IPS DF 6.9 (cell line): Measurements from ENCODE around the gene COL2A1.

Source experiments
- DNase-seq: peaks from one replicate; pipeline ENCODE4 v3.0.0-alpha.2; 2013; ENCODE audit warnings: low read depth, low spot score
- H3K27ac ChIP-seq: one replicate; pipeline ENCODE4 v1.5.1; 2013; ENCODE audit warnings: low read length, control low read depth
- H3K27me3 ChIP-seq: 2 replicates; pipeline ENCODE4 v1.6.1; 2013; ENCODE audit warnings: mild to moderate bottlenecking, low read length; ENCODE audit not compliant: control insufficient read depth, insufficient read depth
- H3K36me3 ChIP-seq: 2 replicates; pipeline ENCODE4 v1.6.1; 2013; ENCODE audit warnings: low read length; ENCODE audit not compliant: control insufficient read depth, insufficient read depth
- H3K4me1 ChIP-seq: 2 replicates; pipeline ENCODE4 v1.6.1; 2013; ENCODE audit warnings: low read length; ENCODE audit not compliant: control insufficient read depth, insufficient read depth
- H3K4me3 ChIP-seq: 2 replicates; pipeline ENCODE4 v1.5.1; 2013; ENCODE audit warnings: mild to moderate bottlenecking, low read length
- H3K9me3 ChIP-seq: 2 replicates; pipeline ENCODE4 v1.6.1; 2013; ENCODE audit warnings: low read length, inconsistent platforms; ENCODE audit not compliant: control insufficient read depth, insufficient read depth
- WGBS: extraction: QIAGEN DNeasy Blood & Tissue Kit; methylation state at CpG from one replicate; pipeline ENCODE4 v1.1.7; 2013; ENCODE audit warnings: mixed read lengths, missing lambda C conversion rate; ENCODE audit not compliant: insufficient read length, insufficient coverage; 5-methylcytosine and 5-hydroxymethylcytosine counted together

COL2A1 gene

GRCh38 chr12:48002773-48003218 is 1.5 kb downstream of the COL2A1 start:
- H3K36me3 ChIP-seq = no peaks in the 10 kb centered on the region
- H3K4me3 ChIP-seq = no peak overlapping the region
- H3K4me1 ChIP-seq = peaks cover 7% of the 10 kb centered on the region
- no peaks in the 10 kb centered on the region for H3K9me3 ChIP-seq
- no peak overlapping the region for H3K27ac ChIP-seq
- WGBS = no CpG with 5 or more reads among the region's 26 CpGs
- DNase-seq = no peak
- H3K27me3 ChIP-seq = peaks cover 77% of the 10 kb centered on the region

- no peak for DNase-seq
- Histone ChIP-seq H3K4me3 (peak overlapping the region; percentile 21; the same call in 1 of the 2 replicates), H3K4me1 (peaks cover 7% of the 10 kb centered on the region), H3K27ac (no peak overlapping the region), H3K36me3 (no peaks in the 10 kb centered on the region), H3K27me3 (peaks cover 77% of the 10 kb centered on the region), H3K9me3 (no peaks in the 10 kb centered on the region)
- WGBS = no CpG with 5 or more reads among the region's 13 CpGs
These were observed 1.9 kb downstream of the COL2A1 start for GRCh38 chr12:48002414-48002730.

GRCh38 chr12:48001505-48002413 is 2.5 kb downstream of the COL2A1 start:
- H3K27me3 ChIP-seq = peaks cover 73% of the 10 kb centered on the region

GRCh38 chr12:48000878-48001504 is 3.3 kb downstream of the COL2A1 start:
- no CpG with 5 or more reads among the region's 18 CpGs for WGBS
- DNase-seq = no peak
- peaks cover 70% of the 10 kb centered on the region for H3K27me3 ChIP-seq
- no peak overlapping the region for H3K27ac ChIP-seq
- H3K4me1 ChIP-seq = peaks cover 7% of the 10 kb centered on the region
- H3K9me3 ChIP-seq = no peaks in the 10 kb centered on the region
- peak overlapping the region; percentile 21; the same call in 1 of the 2 replicates for H3K4me3 ChIP-seq
- H3K36me3 ChIP-seq = no peaks in the 10 kb centered on the region

More at GRCh38 chr12:48001505-48002413, 2.5 kb downstream of the COL2A1 start:
- Histone ChIP-seq H3K36me3 (no peaks in the 10 kb centered on the region), H3K27ac (no peak overlapping the region), H3K9me3 (no peaks in the 10 kb centered on the region), H3K4me1 (peaks cover 7% of the 10 kb centered on the region), H3K4me3 (peak overlapping the region; percentile 21; the same call in 1 of the 2 replicates)
- WGBS = no CpG with 5 or more reads among the region's 57 CpGs
- DNase-seq = no peak

GRCh38 chr12:47999816-48000215 is 4.5 kb downstream of the COL2A1 start:
- no peak overlapping the region for H3K4me3 ChIP-seq
- no CpG with 5 or more reads among the region's 9 CpGs for WGBS
- no peak overlapping the region for H3K27ac ChIP-seq
- H3K27me3 ChIP-seq = peaks cover 60% of the 10 kb centered on the region
- H3K4me1 ChIP-seq = peaks cover 7% of the 10 kb centered on the region
- no peaks in the 10 kb centered on the region for H3K36me3 ChIP-seq
- DNase-seq = no peak
- no peaks in the 10 kb centered on the region for H3K9me3 ChIP-seq

- no CpG with 5 or more reads among the region's 3 CpGs for WGBS
- Histone ChIP-seq H3K27me3 (peaks cover 41% of the 10 kb centered on the region), H3K9me3 (no peaks in the 10 kb centered on the region), H3K36me3 (no peaks in the 10 kb centered on the region), H3K4me1 (no peaks in the 10 kb centered on the region), H3K27ac (no peak overlapping the region), H3K4me3 (no peak overlapping the region)
- no peak for DNase-seq
These were observed 7.0 kb downstream of the COL2A1 start for GRCh38 chr12:47997321-47997720.

- H3K9me3 ChIP-seq = no peaks in the 10 kb centered on the region
- H3K4me3 ChIP-seq = no peak overlapping the region
- DNase-seq = no peak
- no peaks in the 10 kb centered on the region for H3K36me3 ChIP-seq
- peaks cover 35% of the 10 kb centered on the region for H3K27me3 ChIP-seq
- no peak overlapping the region for H3K27ac ChIP-seq
- H3K4me1 ChIP-seq = no peaks in the 10 kb centered on the region
- WGBS = no CpG with 5 or more reads among the region's 4 CpGs
These were observed 8.3 kb downstream of the COL2A1 start for GRCh38 chr12:47995981-47996401.

GRCh38 chr12:47993491-47993890 is 10.8 kb downstream of the COL2A1 start:
- peaks cover 13% of the 10 kb centered on the region; the same call in 1 of the 2 replicates for H3K27me3 ChIP-seq
- no peak for DNase-seq
- no peak overlapping the region for H3K27ac ChIP-seq
- no CpG with 5 or more reads among the region's 5 CpGs for WGBS
- H3K4me3 ChIP-seq = no peak overlapping the region
- no peaks in the 10 kb centered on the region for H3K36me3 ChIP-seq
- H3K9me3 ChIP-seq = no peaks in the 10 kb centered on the region
- H3K4me1 ChIP-seq = 0 out of 2 replicates have a peak, but pooled peaks cover 1% of the 10 kb centered on the region

GRCh38 chr12:47992776-47993175 is 11.5 kb downstream of the COL2A1 start:
- DNase-seq = no peak
- Histone ChIP-seq H3K36me3 (no peaks in the 10 kb centered on the region), H3K4me1 (0 out of 2 replicates have a peak, but pooled peaks cover 1% of the 10 kb centered on the region), H3K27ac (no peak overlapping the region), H3K27me3 (peaks cover 10% of the 10 kb centered on the region; the same call in 1 of the 2 replicates), H3K9me3 (no peaks in the 10 kb centered on the region), H3K4me3 (no peak overlapping the region)
- WGBS = no CpG with 5 or more reads among the region's 10 CpGs

- DNase-seq = no peak
- Histone ChIP-seq H3K4me1 (0 out of 2 replicates have a peak, but pooled peaks cover 1% of the 10 kb centered on the region), H3K4me3 (no peak overlapping the region), H3K36me3 (no peaks in the 10 kb centered on the region), H3K9me3 (no peaks in the 10 kb centered on the region), H3K27me3 (peaks cover 5% of the 10 kb centered on the region; the same call in 1 of the 2 replicates), H3K27ac (no peak overlapping the region)
- WGBS = no CpG with 5 or more reads among the region's 13 CpGs
These were observed 12.9 kb downstream of the COL2A1 start for GRCh38 chr12:47991106-47992061.
